HAP-1 (cell line): Measurements from ENCODE around the gene CCDC169.

ENCODE experiments used
- DNase-seq, 2 experiments: peaks; one replicate each; pipeline ENCODE4 v3.0.0-alpha.2; 2016 to 2020; ENCODE audit warnings: low spot score in 2 of 2
- H3K27me3 ChIP-seq: fragments of 250-450 bp; sonication (Bioruptor Pico); 2 replicates; pipeline ENCODE4 v1.5.1; 2020; ENCODE audit warnings: low read depth, mild to moderate bottlenecking, moderate library complexity
- H3K36me3 ChIP-seq: fragments of 250-450 bp; sonication (Bioruptor Pico); replicated peaks from 2 replicates; pipeline ENCODE4 v1.5.1; 2020; ENCODE audit warnings: mild to moderate bottlenecking
- H3K4me1 ChIP-seq: fragments of 250-450 bp; sonication (Bioruptor Pico); 2 replicates; pipeline ENCODE4 v1.5.1; 2020; ENCODE audit warnings: mild to moderate bottlenecking
- H3K4me3 ChIP-seq: fragments of 250-450 bp; sonication (Bioruptor Pico); 2 replicates; pipeline ENCODE4 v1.5.1; 2020; ENCODE audit warnings: mild to moderate bottlenecking, moderate library complexity
- H3K9me3 ChIP-seq: fragments of 250-450 bp; sonication (Bioruptor Pico); 2 replicates; pipeline ENCODE4 v1.5.1; 2020; ENCODE audit warnings: mild to moderate bottlenecking, moderate library complexity
- in situ Hi-C: fragments of 300-500 bp; cut with MboI; formaldehyde crosslinking; loops from 3 replicates; pipeline ENCODE4 v1.14.3; 2020; ENCODE audit warnings: low sequenced_read_pairs, inconsistent platforms, mixed read lengths

Gene CCDC169

GRCh38 chr13:36248700-36249099, 48.9 kb downstream of the CCDC169 start:
- Histone ChIP-seq H3K9me3 (no peaks in the 10 kb centered on the region), H3K27me3 (no peaks in the 10 kb centered on the region), H3K36me3 (peaks cover 10% of the 10 kb centered on the region), H3K4me1 (no peaks in the 10 kb centered on the region), H3K4me3 (no peak overlapping the region)
- in situ Hi-C loops: no loop called here
- no peak for DNase-seq

GRCh38 chr13:36244990-36245389, 52.6 kb downstream of the CCDC169 start:
- H3K4me1 ChIP-seq: no peaks in the 10 kb centered on the region
- peaks cover 10% of the 10 kb centered on the region for H3K36me3 ChIP-seq
- no peak overlapping the region for H3K4me3 ChIP-seq
- in situ Hi-C loops: no loop called here
- H3K9me3 ChIP-seq: no peaks in the 10 kb centered on the region
- DNase-seq: no peak
- no peaks in the 10 kb centered on the region for H3K27me3 ChIP-seq

GRCh38 chr13:36244073-36244472, 53.5 kb downstream of the CCDC169 start:
- no peak for DNase-seq
- H3K4me3 ChIP-seq: no peak overlapping the region
- no peaks in the 10 kb centered on the region for H3K27me3 ChIP-seq
- no peaks in the 10 kb centered on the region for H3K9me3 ChIP-seq
- peaks cover 10% of the 10 kb centered on the region for H3K36me3 ChIP-seq
- in situ Hi-C loops: no loop called here
- no peaks in the 10 kb centered on the region for H3K4me1 ChIP-seq

- DNase-seq: no peak
- Histone ChIP-seq H3K27me3 (no peaks in the 10 kb centered on the region), H3K36me3 (peaks cover 10% of the 10 kb centered on the region), H3K9me3 (no peaks in the 10 kb centered on the region), H3K4me1 (no peaks in the 10 kb centered on the region), H3K4me3 (no peak overlapping the region)
- in situ Hi-C loops: no loop called here
Measured at GRCh38 chr13:36242761-36243160, 54.9 kb downstream of the CCDC169 start.

GRCh38 chr13:36231236-36231635, 66.4 kb downstream of the CCDC169 start:
- Histone ChIP-seq H3K27me3 (no peaks in the 10 kb centered on the region), H3K36me3 (no peaks in the 10 kb centered on the region), H3K4me1 (no peaks in the 10 kb centered on the region), H3K4me3 (no peak overlapping the region), H3K9me3 (no peaks in the 10 kb centered on the region)
- in situ Hi-C loops: no loop called here
- no peak for DNase-seq

GRCh38 chr13:36224730-36225129, 72.9 kb downstream of the CCDC169 start:
- in situ Hi-C loops: no loop called here
- H3K27me3 ChIP-seq: no peaks in the 10 kb centered on the region

GRCh38 chr13:36219883-36220282, 77.7 kb downstream of the CCDC169 start:
- Histone ChIP-seq H3K4me3 (no peak overlapping the region), H3K27me3 (no peaks in the 10 kb centered on the region), H3K9me3 (no peaks in the 10 kb centered on the region), H3K4me1 (no peaks in the 10 kb centered on the region), H3K36me3 (no peaks in the 10 kb centered on the region)
- in situ Hi-C loops: no loop called here
- DNase-seq: no peak

More at GRCh38 chr13:36224730-36225129, 72.9 kb downstream of the CCDC169 start:
- no peak overlapping the region for H3K4me3 ChIP-seq
- no peaks in the 10 kb centered on the region for H3K36me3 ChIP-seq
- H3K4me1 ChIP-seq: no peaks in the 10 kb centered on the region
- no peak for DNase-seq
- H3K9me3 ChIP-seq: no peaks in the 10 kb centered on the region; the same call in 1 of the 2 replicates

GRCh38 chr13:36217456-36217855, 80.2 kb downstream of the CCDC169 start:
- no peak for DNase-seq
- in situ Hi-C loops: no loop called here
- Histone ChIP-seq H3K4me3 (no peak overlapping the region), H3K9me3 (no peaks in the 10 kb centered on the region), H3K36me3 (no peaks in the 10 kb centered on the region), H3K27me3 (no peaks in the 10 kb centered on the region), H3K4me1 (no peaks in the 10 kb centered on the region)

GRCh38 chr13:36214163-36214921, 83.3 kb downstream of the CCDC169 start, which contains the start of gene SOHLH2:
TSS of gene SOHLH2 (minus strand) at chr13:36214556. CDS start at chr13:36214526, 30 bp downstream.
- Histone ChIP-seq H3K9me3 (no peaks in the 10 kb centered on the region), H3K4me1 (no peaks in the 10 kb centered on the region), H3K36me3 (no peaks in the 10 kb centered on the region), H3K4me3 (no peak within 1 kb of the TSS), H3K27me3 (no peaks in the 10 kb centered on the region)
- in situ Hi-C loops: no loop called here
- no peak for DNase-seq

GRCh38 chr13:36212789-36213188, 84.8 kb downstream of the CCDC169 start:
- H3K27me3 ChIP-seq: no peaks in the 10 kb centered on the region
- in situ Hi-C loops: no loop called here
- no peaks in the 10 kb centered on the region for H3K9me3 ChIP-seq
- no peak overlapping the region for H3K4me3 ChIP-seq
- no peaks in the 10 kb centered on the region for H3K4me1 ChIP-seq
- no peaks in the 10 kb centered on the region for H3K36me3 ChIP-seq
- no peak for DNase-seq

GRCh38 chr13:36211567-36211966, 86.0 kb downstream of the CCDC169 start:
- H3K36me3 ChIP-seq: no peaks in the 10 kb centered on the region
- H3K9me3 ChIP-seq: no peaks in the 10 kb centered on the region
- in situ Hi-C loops: no loop called here

GRCh38 chr13:36210738-36211137, 86.9 kb downstream of the CCDC169 start:
- H3K9me3 ChIP-seq: no peaks in the 10 kb centered on the region
- H3K27me3 ChIP-seq: no peaks in the 10 kb centered on the region
- no peaks in the 10 kb centered on the region for H3K36me3 ChIP-seq
- no peaks in the 10 kb centered on the region for H3K4me1 ChIP-seq
- DNase-seq: no peak
- in situ Hi-C loops: no loop called here
- no peak overlapping the region for H3K4me3 ChIP-seq

More at GRCh38 chr13:36211567-36211966, 86.0 kb downstream of the CCDC169 start:
- H3K27me3 ChIP-seq: no peaks in the 10 kb centered on the region
- no peak for DNase-seq
- no peak overlapping the region for H3K4me3 ChIP-seq
- no peaks in the 10 kb centered on the region for H3K4me1 ChIP-seq

GRCh38 chr13:36207672-36208071, 89.9 kb downstream of the CCDC169 start:
- H3K36me3 ChIP-seq: no peaks in the 10 kb centered on the region
- no peaks in the 10 kb centered on the region for H3K9me3 ChIP-seq
- in situ Hi-C loops: no loop called here
- H3K27me3 ChIP-seq: no peaks in the 10 kb centered on the region
- no peak overlapping the region for H3K4me3 ChIP-seq
- no peaks in the 10 kb centered on the region for H3K4me1 ChIP-seq
- peak; percentile 30 to 32 for DNase-seq

GRCh38 chr13:36193151-36193855, 104.3 kb downstream of the CCDC169 start:
- H3K4me3 ChIP-seq: no peak overlapping the region
- H3K36me3 ChIP-seq: no peaks in the 10 kb centered on the region
- no peaks in the 10 kb centered on the region for H3K27me3 ChIP-seq
- in situ Hi-C loops: no loop called here
- H3K4me1 ChIP-seq: peaks cover 24% of the 10 kb centered on the region
- H3K9me3 ChIP-seq: no peaks in the 10 kb centered on the region
- peak; percentile 87 to 100 for DNase-seq
